ENCODE measurements around the gene NT5DC2.
A peak's percentile ranks its signal among the peaks of the same experiment; 100 is the strongest.

NT5DC2 gene

DNA sequence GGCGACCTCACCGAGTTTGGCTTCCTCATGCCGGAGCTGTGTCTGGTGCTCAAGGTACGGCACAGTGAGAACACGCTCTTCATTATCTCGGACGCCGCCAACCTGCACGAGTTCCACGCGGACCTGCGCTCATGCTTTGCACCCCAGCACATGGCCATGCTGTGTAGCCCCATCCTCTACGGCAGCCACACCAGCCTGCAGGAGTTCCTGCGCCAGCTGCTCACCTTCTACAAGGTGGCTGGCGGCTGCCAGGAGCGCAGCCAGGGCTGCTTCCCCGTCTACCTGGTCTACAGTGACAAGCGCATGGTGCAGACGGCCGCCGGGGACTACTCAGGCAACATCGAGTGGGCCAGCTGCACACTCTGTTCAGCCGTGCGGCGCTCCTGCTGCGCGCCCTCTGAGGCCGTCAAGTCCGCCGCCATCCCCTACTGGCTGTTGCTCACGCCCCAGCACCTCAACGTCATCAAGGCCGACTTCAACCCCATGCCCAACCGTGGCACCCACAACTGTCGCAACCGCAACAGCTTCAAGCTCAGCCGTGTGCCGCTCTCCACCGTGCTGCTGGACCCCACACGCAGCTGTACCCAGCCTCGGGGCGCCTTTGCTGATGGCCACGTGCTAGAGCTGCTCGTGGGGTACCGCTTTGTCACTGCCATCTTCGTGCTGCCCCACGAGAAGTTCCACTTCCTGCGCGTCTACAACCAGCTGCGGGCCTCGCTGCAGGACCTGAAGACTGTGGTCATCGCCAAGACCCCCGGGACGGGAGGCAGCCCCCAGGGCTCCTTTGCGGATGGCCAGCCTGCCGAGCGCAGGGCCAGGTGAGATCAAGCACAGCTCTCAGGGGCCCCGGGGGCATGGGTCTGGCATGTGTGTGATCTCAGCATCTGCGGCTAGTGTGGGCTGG lies 45.6 kb downstream of the NT5DC2 start:
- no peak for DNase-seq

- no peak for DNase-seq
Observed at GRCh38 chr3:52487050-52487787, 46.4 kb downstream of the NT5DC2 start.

- no peak for DNase-seq
Observed at GRCh38 chr3:52484680-52485461, 48.8 kb downstream of the NT5DC2 start.

DNA sequence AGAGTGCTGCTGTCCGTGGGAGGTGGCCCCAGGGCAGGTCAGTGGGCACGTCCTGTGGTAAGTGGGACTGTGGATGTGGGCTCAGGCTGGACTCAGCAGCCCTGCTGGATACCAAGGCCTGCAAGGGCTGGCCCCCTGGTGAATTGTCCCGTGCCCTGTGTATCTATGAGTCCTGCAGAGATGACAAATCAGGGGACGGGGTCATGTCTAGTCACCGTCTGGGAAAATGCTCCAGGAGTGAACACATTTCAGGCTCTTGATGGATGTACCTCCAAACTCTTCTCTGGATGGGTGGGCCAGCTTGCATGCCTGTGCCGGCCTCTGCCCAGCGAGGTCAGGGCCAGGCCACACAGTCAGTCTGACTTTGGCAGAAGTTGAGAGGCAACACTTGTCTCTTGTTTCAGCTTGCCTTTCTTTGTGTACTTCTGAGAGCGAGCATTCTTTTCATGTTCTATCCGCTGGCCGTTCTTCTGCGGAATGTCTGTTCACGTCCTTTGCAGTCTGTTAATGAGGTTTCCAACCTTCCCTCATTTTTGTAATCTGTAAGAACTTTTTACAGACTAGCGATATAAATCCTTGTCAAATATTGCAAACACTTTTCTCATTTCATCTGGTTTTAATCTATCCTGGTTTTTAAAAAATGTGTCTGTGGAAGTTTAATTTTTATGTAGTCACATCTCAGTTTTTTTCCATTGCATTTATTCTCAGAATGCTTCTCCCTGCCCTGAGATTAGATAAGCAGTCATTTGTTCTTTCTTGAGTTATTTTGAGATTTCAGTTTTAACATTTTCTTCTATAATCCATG lies 49.9 kb downstream of the NT5DC2 start:
- no peak for DNase-seq

- no peak for DNase-seq
Observed at GRCh38 chr3:52483081-52483480, 50.6 kb downstream of the NT5DC2 start.

DNA sequence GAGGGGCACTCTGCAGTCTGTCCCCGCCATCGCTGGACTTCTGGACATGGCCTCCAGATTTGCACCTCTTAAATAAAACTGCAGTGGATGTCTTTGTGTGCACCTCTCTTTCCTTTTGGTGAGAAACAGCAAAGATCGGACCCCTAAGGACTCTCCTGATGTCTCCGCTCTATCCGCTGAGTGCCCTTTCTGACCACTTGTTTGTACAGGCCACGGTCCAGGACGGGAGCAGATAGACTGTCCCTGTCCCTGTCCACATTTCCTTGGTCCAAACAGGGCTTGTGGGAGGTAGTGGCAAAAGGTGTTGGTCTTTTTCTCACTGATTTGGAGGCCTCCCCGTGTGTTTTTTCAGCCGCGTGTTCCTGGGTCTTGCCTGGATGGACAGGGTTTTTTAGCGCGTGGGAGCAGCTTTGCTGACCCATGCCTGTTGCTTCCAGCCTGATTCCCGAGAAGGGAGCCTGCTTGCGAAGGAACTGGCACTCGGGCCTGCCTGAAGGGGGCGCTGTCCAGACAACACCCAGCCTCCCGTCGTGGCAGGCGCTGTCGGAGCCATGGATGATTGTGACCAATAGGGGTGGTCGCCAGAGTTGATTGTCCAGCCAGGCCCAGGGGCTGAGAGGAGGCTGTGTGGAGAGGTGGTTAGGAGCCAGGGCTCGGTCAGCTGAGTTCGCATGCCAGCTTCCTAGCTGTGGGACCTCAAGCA lies 51.7 kb downstream of the NT5DC2 start:
- peak; percentile 27 for DNase-seq

DNA sequence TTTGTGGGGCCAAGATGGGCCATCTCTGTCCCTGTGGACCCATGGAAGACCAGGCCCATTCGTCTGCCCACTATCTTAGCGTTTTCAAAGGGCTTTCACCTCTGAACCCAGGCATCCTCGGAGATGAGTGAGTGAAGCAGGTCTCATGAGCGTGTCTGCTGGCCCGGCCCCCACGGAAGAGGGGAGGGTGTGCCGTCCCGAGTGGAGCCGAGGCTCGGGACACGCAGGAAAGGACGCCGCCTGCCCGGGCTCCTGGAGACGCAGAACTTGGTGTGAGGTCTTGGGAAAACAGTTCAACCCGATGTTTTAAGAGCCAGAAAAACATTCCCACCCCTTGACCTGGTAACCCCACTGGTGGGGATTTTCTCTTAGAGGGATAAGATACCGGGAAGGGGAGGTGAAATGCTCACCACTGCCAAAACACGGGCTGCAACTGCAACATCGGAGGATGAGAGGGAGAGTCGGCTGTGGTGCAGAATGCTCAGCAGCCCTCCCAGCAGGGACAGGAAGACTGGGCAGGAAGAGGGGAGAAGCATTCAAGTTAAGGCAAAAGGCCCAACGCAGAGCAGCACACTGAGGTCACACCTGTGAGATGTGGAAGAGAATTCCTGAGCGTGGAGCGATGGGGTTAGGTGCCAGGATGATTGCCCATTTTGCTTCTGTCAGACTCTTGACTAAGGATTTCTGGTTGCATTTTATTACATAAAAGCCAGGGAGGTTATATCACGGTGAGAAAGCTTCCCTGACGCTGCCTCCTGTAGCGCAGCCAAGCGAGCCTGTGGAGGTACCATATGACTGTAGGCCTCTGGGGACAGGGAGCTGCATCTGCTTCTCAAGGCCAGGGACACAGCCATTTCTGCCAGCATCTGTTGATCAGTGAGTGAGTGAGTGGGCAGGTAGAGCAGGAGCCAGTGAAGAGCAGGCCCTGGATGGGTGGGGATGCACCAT lies 52.6 kb downstream of the NT5DC2 start:
- DNase-seq = no peak

GRCh38 chr3:52479877-52480575 lies 53.6 kb downstream of the NT5DC2 start:
- DNase-seq = no peak

DNA sequence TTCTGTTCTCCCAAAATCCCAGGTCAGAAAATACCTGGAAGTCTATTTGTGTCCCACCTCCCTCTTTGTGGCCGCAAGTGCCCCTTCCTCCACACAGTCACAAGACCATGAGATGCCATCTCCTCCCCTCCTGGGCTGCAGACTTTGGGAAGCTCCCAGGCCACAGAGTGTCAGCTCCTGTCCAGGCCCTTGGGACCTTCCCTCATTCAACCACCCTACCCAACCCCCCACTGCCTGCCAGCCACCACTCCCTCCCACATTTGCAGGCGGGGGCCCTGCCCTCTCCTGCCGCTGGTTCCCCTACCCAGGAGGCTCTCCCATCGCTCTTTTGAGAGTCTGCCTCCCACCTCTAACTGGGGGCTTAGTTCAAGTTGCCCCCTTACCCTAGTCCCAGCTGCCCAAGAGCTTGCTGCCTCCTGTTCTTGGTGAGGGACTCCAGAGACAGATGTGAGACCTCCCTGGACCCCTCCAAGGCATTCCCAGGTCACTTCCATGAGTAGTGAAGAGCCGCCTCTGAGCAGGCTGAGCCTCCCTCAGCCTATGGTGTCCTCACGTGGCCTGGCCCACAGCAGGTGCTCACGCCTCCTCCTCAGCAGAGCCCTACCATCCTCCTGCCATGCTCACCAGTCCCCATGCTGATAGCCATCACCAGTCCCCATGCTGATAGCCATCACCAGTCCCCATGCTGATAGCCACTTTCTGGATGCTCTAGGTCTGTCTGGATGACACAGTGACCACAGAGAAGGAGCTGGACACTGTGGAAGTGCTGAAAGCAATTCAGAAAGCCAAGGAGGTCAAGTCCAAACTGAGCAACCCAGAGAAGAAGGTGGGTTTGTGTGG lies 54.4 kb downstream of the NT5DC2 start:
- no peak for DNase-seq

GRCh38 chr3:52477796-52478095 lies 55.9 kb downstream of the NT5DC2 start:
- DNase-seq = no peak

GRCh38 chr3:52477076-52477795 lies 56.4 kb downstream of the NT5DC2 start:
- no peak for DNase-seq

Data from stimulated activated CD4-positive, alpha-beta T cell treated with anti-CD3 and anti-CD28 coated beads, Interleukin-15, amount 100 ng/mL, for 24 hours (primary cell).